Measurements from ENCODE around the gene LRRC3.
"Not testable (repeated sequence)": the region's sequence is repeated elsewhere in the genome, so short reads cannot be mapped to it uniquely, and the experiment has no call there.

LRRC3 gene

DNA sequence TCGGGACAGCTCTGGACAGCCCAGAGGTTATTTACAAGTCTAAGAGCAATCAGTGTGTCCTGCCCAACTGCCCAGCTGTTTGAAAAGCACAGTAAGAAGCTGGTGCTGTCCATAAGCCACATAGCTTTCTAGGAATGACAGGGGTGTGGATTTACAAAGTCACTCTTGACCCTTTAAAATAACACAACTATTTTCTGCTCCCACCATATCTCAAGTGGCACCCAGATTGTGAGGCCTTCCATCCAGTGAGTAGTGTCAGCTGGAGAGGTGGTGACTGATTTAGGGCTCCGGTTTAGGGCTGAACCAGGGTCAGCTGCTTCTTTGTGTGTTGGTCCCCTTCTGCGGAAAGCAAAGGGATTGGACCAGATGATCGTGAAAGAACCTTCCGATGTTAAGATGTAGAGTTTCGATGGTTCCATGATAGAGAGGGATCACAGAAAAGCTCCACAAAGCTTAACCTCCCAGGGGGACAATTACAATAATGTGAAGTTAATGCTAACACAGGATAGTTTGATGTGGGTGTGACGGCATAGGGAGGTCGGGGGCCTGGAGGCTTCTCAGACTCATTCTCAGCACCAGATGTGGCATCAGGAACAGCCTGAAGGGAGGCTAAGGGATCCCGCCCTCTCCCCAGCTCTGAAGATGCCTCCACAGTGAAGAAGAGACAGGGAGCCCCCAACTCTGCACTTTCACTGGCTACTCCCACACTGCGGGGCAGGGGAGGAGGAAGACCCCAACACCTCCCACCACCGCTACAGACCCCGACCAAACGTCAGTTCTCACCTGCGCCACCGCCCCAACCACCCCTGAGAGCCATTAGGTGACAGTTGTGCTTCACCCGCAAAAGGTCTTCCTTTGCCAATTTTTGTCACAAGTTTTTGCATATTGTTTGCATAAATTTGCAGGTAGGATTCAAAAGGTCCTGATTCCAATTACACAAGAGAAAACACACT, 40.6 kb downstream of the LRRC3 start:
- no peak for DNase-seq (ENCODE audit: low read depth in 1 of 2, low spot score in 1 of 2)

DNA sequence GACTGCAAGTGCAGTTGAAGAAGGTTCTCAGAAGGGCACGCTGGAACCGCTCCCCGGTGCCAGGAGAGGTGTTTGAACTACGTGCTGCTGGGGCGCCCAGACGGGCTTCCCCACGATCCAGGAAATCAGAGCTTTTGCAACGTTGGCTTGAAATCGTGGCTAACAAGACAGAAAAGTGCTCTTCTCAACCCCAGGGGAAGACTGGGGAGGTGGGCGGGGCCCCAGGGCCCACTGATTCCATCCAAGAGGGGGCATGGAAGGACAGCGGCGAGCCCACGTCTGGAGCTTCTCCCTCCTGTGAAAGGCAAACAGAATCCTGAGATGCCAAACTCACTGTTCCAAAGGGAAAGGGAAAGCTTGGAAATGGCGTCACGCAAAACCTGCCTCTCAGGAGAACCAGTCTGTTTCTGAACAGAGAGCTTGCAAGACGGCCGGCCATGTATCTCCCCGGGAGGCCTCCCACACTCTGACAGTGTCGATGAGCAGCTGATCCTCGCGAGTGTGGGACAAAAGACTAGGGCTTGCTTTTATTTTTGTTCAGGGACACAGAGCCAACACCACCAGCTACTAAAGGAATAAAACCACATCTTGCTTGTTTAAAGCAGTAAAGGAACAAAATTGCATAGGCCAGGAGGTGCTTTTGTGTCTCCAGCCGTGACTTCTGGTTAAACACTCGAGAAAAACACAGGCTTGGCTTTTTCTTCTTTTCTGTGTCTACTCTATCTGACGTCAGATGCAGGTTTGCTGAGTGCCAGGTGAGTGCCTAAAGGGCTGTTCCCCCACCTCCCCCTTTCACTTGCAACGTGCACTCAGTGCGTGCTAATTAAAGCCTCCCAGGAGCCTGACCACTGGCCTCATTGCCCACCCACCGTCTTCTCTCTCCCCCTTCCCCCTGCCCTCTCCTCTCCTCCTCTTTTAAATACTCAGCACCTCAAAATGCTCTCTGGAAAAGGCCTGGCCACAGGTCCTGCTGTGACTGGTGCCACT, 41.5 kb downstream of the LRRC3 start:
- no peak for DNase-seq (ENCODE audit: low read depth in 1 of 2, low spot score in 1 of 2)

DNA sequence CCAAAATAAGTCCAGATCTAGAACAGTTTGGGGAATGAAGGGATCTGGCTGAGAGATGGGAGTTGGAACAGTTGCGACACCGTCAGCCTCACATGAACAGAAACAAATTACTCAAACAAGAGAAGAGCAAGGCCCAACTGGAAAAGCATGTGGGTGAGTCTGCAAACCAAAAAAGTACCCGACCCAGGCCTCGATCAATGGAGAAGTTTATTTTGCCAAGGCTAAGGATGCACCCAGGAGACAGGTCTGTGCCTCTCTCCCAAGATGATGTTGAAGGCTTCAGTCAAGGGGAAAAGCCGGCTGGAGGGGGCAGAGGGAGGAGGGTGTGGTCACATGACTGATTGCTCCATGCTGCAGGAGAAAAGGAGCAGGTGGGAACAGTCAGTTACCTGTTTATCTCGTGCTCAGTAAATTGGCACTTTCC, 42.4 kb downstream of the LRRC3 start:
- DNase-seq (ENCODE audit: low read depth in 1 of 2, low spot score in 1 of 2), result no peak

DNA sequence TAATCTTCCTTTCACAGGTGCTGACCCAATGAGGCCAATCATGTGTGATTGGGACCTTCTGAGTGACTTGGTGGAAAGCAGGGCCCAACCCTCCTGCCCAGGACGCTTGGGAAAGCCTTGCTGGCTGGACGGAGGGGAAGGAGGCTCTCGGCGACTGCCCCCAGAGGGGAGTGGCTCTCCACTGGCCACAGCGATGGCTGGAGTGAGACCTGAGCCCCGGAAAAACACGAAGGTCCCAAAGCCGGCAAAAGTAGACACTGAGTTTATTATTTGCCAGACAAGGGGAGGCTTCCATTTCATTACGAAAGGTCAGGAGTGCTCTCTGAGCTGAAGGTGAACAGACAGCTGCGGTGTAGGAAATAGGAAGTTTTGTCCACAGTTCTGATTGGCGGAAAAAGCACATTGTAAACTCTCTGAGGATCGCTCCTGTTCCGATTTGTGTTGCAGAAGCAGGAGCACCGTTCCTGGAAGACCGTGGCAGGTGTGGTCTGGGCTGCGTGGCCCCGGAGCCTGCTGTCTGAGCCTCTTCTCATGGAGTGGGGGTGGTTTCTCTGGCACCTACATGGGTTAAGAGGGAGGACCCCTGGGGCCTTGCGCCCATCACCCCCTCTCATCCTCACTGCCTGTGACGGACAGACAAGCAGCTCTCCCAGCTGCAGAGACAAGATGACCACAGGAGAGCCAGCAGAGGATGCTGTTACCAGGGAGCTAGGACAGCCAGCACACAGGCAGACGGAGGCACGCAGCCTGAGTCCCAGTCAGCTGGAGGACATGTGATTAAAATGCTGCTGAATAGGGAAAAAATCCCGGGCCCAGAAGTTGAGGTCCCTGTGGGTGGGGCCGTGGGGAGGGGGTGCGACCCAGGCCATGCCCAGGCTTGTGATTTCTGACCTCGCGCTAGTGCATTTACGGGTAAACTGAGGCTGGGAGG, 43.2 kb downstream of the LRRC3 start:
- DNase-seq (ENCODE audit: low read depth in 1 of 2, low spot score in 1 of 2), result no peak

DNA sequence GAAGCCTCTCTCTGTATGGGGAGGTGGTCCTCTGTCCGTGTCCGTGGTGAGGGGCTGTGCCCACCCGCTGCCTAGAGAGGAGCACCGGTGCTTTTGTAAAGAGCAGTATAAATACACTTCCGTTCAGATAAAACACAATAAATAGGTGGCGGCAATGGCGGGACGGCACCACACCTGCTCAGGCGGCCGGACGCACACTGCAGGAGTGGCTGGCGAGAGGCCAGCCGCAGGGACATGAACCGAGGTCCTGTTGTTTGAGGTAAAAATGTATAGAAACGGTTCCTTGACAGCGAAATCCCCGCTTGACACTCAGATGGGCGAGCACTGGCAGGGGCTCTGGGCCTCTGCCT, 43.9 kb downstream of the LRRC3 start:
- no peak for DNase-seq (ENCODE audit: low read depth in 1 of 2, low spot score in 1 of 2)

DNA sequence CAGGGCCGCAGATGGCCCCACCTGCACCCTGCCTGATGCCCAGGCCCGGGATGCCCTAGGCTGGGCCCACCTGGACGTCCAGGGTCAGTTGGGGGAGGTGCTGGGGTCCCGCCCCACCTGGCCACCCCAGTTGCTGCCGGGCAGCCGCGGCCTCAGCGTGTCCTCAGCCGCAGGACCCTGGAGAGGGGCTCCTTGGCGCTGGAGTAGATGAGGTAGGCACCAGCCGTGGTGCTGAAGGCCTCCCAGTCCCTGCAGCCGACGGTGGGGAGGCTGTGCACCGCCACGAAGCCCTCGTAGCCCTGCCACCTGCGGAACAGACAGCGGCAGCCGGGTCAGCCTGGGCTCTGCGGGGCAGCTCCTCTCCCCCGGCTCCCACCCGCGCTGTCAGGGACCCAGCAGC, 44.3 kb downstream of the LRRC3 start:
- no peak for DNase-seq (ENCODE audit: low read depth in 1 of 2, low spot score in 1 of 2)

DNA sequence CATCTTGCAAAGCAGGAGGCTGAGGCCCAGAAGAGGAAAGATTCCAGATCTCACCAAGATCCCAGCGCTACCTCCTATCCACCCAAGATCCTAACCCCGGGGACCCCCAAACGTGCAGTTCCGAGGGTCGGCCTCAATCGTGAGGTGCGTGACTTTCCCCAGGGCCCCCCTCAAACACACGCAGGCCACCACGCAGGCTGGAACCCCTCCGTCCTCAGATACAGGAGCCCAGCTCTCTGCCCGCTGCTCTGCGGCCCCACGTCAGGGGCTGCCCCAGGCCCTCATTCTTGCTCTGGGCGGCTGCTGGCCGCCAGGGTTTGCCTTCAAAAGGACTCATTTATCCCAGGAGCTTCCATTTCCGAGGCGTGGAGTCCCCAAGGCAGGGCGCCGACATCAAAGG, 44.8 kb downstream of the LRRC3 start:
- no peak for DNase-seq (ENCODE audit: low read depth in 1 of 2, low spot score in 1 of 2)

DNA sequence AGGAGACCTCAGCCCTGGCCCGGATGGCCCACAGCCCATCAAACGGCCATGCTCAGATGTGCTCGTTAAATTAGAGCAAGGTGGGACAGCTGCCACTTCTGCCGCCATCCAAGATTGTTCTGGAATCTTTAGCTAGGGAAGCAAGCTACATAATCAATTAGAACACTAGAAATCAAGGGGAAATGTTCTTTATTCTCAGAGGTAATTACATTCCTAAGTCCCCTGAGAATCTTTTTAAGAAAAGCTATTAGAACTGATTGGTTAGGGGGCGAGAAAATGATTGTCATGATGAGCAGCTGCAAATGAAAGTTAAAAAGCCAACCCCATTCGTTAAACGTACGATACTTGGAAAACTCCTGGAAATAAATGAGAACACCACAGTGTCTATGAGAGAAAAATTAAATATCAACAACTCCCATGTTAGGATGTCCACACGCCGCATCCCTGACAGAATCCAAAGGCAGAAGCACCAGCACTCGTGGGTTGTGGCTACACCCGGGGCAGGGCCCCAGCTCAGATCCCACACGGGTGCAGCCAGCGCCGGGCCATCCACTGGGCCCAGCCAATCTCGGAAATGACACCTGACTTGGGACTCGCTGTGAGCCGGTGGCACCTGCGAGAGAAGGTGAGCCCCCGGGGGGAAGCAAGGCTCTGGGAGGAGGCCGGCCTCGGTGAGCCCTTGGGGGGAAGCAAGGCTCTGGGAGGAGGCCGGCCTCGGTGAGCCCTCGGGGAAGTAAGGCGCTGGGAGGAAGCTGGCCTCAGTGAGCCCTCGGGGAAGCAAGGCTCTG, 47.1 kb downstream of the LRRC3 start:
- no peak for DNase-seq (ENCODE audit: low read depth in 1 of 2, low spot score in 1 of 2)

DNA sequence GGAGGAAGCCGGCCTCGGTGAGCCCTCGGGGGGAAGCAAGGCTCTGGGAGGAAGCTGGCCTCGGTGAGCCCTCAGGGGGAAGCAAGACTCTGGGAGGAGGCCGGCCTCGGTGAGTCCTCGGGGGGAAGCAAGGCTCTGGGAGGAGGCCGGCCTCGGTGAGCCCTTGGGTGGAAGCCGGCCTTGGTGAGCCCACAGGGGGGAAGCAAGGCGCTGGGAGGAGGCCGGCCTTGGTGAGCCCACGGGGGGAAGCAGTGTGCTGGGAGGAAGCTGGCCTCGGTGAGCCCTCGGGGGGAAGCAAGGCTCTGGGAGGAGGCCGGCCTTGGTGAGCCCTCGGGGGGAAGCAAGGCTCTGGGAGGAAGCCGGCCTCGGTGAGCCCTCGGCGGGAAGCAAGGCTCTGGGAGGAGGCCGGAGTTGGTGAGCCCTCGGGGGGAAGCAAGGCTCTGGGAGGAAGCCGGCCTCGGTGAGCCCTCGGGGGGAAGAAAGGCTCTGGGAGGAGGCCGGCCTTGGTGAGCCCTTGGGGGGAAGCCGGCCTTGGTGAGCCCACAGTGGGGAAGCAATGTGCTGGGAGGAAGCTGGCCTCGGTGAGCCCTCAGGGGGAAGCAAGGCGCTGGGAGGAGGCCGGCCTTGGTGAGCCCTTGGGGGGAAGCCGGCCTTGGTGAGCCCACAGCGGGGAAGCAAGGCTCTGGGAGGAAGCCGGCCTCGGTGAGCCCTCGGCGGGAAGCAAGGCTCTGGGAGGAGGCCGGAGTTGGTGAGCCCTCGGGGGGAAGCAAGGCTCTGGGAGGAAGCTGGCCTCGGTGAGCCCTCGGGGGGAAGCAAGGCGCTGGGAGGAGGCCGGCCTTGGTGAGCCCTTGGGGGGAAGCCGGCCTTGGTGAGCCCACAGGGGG, 47.9 kb downstream of the LRRC3 start:
- DNase-seq (ENCODE audit: low read depth in 1 of 2, low spot score in 1 of 2), result not testable (repeated sequence)

DNA sequence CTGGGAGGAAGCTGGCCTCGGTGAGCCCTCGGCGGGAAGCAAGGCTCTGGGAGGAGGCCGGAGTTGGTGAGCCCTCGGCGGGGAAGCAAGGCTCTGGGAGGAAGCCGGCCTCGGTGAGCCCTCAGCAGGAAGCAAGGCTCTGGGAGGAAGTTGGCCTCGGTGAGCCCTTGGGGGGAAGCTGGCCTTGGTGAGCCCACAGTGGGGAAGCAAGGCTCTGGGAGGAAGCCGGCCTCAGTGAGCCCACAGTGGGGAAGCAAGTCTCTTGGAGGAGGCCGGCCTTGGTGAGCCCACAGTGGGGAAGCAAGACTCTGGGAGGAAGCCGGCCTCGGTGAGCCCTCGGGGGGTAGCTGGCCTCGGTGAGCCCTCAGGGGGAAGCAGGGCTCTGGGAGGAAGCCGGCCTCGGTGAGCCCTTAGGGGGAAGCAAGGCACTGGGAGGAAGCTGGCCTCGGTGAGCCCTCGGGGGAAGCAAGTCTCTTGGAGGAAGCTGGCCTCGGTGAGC, 48.6 kb downstream of the LRRC3 start:
- DNase-seq (ENCODE audit: low read depth in 1 of 2, low spot score in 1 of 2), result no peak

DNA sequence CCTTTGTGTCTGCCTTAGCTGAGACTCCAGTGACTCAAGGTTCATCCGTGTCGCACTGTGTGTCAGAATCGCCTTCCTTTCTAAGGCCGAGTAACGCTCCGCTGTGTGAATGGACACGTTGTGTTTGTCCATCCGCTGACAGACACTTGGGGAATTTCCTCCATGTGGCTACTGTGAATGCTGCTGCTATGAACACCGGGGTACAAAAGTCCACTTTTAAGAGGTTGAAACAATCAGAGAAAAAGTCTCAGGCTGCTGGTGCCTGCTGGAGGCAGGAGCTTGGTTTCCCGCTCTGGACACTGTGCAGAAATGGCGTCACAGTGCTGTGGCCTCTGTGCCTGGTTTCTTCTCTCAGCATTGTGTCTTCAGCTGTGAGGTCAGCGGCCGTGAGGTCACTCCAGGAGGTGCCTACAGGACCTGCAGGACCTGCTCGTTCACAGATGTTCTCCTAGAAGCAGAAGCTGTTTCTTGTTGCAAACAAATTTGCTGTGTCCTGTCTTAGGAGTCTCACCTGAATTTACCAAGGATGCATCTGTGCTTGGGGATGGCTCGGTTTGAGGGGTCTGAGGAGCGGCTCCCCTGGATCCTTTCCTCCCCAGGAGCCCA, 50.5 kb downstream of the LRRC3 start:
- no peak for DNase-seq (ENCODE audit: low read depth in 1 of 2, low spot score in 1 of 2)

DNA sequence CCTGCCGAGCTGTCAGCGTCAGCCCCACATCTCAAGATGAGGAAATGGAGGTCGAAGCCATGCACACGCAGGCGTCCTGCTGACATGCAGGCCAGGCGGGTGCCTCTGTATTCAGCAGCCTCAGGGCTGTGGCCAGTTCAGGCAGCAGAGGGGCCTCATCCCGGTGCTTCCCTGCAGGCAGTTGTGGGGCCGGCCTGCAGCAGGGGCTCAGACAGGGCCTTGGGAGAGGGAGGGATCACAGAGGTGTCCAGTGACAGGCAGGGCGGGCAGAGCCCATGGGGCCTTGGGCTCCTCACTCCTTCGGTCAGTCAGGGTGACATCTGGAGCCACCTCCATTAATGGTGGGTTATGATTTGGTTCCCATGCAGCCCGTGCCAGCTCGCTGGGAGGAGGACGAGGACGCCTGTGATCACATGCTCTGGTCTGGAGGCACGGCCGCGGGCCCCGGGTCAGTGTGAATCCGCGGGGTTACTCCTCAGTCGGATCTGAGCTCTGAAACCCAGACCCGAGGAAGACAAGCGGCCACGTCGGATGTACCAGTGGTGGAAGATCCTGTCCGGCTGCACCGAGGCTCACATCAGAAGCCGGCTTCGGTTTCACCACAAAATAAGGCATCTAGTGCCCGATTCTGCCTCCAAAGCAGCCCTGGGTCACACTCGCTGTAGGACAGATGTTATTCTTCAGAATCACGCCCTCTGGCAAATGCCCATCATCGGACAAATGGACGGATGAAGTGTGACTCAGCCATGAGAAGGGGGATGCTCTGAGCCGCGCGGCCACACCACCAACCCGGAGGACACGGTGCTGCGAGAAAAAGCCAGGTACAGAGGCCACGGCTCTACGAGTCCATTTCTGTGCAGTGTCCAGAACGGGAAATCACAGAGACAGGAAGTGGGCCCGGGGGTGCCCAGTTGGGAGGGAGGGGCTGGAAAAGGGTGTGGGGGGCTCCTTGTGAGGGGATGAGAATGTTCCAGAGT, 51.3 kb downstream of the LRRC3 start:
- DNase-seq (ENCODE audit: low read depth in 1 of 2, low spot score in 1 of 2), result no peak

DNA sequence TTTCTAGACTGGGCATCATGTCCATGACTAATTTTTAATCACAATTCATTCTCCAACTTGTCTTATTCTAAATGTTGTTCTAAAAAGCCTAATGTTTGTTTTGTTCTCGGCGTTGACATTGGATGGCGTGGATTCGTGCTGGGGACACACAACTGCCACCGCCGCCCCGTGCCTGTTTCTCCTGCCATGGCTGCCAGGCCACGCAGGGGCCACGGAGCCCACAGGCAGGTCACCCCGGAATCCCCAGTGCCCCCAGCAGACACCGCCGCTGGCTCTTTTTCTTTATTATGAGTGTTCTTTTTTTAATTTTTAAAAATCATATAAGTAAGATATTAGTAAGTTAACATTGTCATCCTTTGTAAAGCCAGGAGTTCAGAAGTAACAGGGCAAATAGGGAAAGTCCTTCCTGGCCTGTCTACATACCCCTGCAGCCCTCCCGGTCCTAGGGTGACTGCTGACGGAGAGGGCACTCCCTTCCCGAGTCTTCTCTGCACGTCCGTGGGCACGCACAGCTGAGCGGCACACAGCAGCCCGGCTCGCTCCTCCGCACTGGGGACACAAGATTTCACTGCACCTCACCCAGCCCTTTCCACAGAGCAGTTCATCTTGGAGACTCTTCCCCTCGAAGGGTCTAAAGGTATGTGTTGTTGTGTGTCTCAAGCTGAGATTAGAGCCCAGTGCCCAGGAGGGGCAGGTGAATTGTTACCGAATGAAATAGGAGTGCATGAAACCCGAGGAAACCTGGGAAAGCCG, 52.5 kb downstream of the LRRC3 start:
- no peak for DNase-seq (ENCODE audit: low read depth in 1 of 2, low spot score in 1 of 2)

DNA sequence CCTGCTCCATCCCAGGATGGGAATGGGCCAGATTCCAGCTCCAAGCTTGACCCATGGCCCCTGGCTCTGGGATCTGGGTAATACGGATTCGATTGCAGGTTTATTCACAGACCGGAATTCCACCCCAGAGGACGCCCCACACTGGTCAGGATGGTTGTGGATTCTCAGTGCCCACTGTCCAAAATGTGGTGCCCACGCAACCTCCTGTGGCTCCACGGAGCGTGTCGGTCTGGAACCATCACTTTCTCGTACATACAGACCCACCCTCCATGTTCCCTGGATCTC, 53.1 kb downstream of the LRRC3 start:
- DNase-seq (ENCODE audit: low read depth in 1 of 2, low spot score in 1 of 2), result no peak

DNA sequence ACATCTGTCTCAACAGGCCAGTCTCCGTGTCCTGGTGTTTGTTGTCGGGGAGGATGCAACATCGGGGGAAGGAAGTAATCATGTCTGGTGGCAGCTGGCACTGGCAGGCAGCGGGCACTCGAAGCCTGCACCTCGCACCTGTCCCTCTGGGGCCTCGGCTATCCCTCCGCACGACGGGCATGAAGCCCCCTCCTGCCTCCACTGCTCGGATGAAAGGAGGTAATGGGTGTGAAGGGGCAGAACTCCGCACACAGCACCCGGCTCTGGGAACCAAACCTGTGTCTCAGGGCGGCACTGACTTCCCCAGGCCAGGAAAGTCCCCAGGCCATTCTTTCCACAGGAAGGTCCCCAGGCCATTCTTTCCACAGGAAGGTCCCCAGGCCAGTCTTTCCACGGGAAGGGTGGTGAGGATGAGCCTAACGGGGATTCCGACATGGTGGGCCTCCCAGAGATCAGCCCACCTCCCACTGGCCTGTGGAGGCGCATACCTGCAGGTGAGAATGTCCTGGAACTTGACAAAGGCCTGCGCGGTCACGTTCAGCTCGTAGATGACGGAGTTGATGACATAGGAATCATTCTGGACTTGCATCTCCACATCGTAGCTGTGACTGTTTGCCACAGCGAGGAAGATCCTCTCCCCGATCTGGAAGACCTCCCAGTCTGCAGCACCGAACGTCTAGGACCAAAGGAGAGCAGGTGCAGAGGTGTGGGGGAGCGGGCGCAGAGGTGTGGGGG, 53.6 kb downstream of the LRRC3 start:
- DNase-seq (ENCODE audit: low read depth in 1 of 2, low spot score in 1 of 2), result no peak

DNA sequence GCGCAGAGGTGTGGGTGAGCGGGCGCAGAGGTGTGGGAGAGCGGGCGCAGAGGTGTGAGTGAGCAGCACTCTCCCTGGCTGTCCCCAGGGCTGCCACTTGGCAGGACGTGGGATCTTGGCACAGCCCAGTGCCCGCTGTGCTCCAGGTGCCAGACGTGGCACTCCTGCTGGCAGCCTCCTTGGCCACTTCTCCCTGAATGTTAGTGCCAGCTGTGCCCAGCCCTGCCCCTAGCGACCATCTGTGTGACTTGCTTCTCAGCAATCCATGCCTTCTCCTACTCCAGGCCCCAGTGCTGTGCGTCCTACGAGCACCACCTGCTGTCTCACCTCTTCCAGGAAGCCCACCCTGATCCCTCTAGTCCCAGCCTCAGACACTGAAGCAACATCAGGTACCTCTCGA, 54.2 kb downstream of the LRRC3 start:
- no peak for DNase-seq (ENCODE audit: low read depth in 1 of 2, low spot score in 1 of 2)
